ENCODE results near the gene KIAA0586.
A peak's percentile ranks its signal among the peaks of the same experiment; 100 is the strongest.

The KIAA0586 gene

DNA sequence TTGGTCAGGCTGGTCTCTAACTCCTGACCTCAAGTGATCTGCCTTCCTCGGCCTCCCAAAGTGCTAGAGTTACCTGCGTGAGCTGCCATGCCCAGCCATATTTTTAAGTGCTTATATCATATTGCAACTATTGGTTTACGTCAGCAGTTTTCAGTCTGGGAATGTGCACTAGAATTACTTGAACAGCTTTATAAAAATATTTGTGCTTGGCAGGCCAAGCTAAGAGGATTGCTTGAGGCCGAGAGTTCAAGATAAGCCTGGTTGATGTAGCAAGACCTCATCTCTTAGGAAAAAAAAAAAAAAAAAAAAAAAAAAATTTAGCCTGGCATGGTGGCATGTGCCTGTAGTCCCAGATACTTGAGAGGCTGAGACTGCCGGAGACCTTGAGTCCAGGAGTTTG is 17.1 kb downstream of the KIAA0586 start:
- DNase-seq, result no peak
- TF ChIP-seq, protein P1, sequence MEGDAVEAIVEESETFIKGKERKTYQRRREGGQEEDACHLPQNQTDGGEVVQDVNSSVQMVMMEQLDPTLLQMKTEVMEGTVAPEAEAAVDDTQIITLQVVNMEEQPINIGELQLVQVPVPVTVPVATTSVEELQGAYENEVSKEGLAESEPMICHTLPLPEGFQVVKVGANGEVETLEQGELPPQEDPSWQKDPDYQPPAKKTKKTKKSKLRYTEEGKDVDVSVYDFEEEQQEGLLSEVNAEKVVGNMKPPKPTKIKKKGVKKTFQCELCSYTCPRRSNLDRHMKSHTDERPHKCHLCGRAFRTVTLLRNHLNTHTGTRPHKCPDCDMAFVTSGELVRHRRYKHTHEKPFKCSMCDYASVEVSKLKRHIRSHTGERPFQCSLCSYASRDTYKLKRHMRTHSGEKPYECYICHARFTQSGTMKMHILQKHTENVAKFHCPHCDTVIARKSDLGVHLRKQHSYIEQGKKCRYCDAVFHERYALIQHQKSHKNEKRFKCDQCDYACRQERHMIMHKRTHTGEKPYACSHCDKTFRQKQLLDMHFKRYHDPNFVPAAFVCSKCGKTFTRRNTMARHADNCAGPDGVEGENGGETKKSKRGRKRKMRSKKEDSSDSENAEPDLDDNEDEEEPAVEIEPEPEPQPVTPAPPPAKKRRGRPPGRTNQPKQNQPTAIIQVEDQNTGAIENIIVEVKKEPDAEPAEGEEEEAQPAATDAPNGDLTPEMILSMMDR (IDR thresholded peaks at IDR 0.05; ENCODE audit: low read depth, low read length, missing control alignments), result no peak
- Histone ChIP-seq H3K27me3 (replicated peaks) (no peaks in the 10 kb centered on the region), H3K4me3 (ENCODE audit: low read depth, low read length) (no peak overlapping the region), H3K27ac (no peak overlapping the region), H3K36me3 (replicated peaks) (peaks cover 5% of the 10 kb centered on the region)
- in situ Hi-C loops (cut with HindIII; ENCODE audit: low pct_ligation_motif_present, low sequenced_read_pairs), result no loop called here

DNA sequence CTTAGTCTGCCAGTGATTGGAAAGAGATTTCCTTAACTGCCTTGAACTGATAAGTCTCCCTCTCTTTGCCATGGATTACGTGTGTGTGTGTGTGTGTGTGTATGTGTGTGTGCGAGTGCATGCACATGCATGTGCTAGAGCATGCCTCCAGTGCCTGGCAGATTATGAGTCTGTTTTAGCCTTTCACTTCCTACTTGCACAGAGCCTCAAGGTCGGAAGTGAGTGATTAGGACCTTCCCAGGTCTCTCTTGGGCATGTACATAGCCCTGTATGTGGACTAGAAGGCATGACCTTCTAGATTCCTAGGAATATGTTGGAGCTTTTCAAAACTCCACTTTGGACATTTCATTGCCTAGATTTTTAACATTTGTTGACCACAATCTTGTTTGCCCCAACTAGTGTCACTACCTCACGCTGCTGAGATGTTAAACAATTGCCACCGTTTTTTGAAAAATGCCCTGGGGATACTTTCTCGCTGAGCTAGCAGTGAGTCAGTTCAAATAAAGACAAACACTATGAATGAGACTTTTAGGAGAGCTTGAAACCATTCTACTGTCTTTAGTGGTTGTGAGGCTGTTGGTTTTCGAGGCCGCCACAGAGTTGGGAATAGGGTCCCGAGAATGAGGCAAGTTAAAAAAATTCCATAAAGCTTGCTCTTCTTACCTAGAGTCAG is 28.2 kb downstream of the KIAA0586 start:
- Histone ChIP-seq H3K27ac (no peak overlapping the region), H3K4me3 (ENCODE audit: low read depth, low read length) (no peak overlapping the region), H3K36me3 (replicated peaks) (peaks cover 5% of the 10 kb centered on the region), H3K27me3 (replicated peaks) (no peaks in the 10 kb centered on the region)
- TF ChIP-seq, protein P1 (IDR thresholded peaks at IDR 0.05; ENCODE audit: low read depth, low read length, missing control alignments), result no peak
- DNase-seq, result peak; percentile 15
- in situ Hi-C loops (cut with HindIII; ENCODE audit: low pct_ligation_motif_present, low sequenced_read_pairs), result no loop called here

DNA sequence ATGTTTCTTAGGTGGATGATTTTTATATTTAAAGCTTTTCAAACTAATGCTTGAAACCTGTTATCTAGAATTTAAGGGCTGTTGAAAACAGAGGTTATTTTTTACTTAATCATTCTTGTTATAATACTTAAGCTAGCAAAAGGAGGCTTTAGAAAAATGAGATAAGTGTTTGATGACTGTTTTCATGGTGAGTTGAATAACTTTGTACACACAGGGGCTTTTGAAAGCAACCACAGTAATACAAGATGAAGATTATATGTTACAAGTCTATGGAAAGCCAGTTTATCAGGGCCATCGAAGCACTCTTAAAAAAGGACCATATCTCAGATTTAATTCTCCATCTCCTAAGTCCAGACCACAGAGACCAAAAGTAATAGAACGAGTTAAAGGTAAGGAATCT is 33.3 kb downstream of the KIAA0586 start:
- TF ChIP-seq, protein P1 (IDR thresholded peaks at IDR 0.05; ENCODE audit: low read depth, low read length, missing control alignments), result no peak
- no peak overlapping the region for H3K27ac ChIP-seq
- no peaks in the 10 kb centered on the region for H3K27me3 ChIP-seq (replicated peaks)
- no peak overlapping the region for H3K4me3 ChIP-seq (ENCODE audit: low read depth, low read length)
- DNase-seq, result no peak
- in situ Hi-C loops (cut with HindIII; ENCODE audit: low pct_ligation_motif_present, low sequenced_read_pairs), result no loop called here
- H3K36me3 ChIP-seq (replicated peaks), result peaks cover 2% of the 10 kb centered on the region

DNA sequence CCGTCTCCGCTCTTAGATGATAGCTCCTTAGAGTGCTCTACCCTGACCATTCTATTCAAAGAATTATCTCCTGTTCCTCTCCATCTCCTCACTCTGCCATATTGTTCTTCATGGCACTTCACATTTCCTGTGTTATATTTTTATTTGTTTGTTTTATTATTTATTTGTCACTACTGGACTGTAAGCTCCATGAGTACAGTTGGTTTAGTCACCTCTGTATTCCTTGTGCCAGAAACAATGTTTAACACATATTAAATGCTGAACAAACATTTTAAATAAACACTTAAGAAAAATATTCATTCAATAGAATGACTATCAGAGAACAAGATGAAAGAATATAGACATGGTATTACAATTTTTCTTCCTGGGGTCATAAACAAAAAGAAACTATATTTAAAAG is 35.6 kb downstream of the KIAA0586 start:
- no peaks in the 10 kb centered on the region for H3K27me3 ChIP-seq (replicated peaks)
- no peak overlapping the region for H3K4me3 ChIP-seq (ENCODE audit: low read depth, low read length)
- in situ Hi-C loops (cut with HindIII; ENCODE audit: low pct_ligation_motif_present, low sequenced_read_pairs), result no loop called here
- TF ChIP-seq, protein P1 (IDR thresholded peaks at IDR 0.05; ENCODE audit: low read depth, low read length, missing control alignments), result no peak
- peaks cover 5% of the 10 kb centered on the region for H3K36me3 ChIP-seq (replicated peaks)
- no peak overlapping the region for H3K27ac ChIP-seq
- no peak for DNase-seq

DNA sequence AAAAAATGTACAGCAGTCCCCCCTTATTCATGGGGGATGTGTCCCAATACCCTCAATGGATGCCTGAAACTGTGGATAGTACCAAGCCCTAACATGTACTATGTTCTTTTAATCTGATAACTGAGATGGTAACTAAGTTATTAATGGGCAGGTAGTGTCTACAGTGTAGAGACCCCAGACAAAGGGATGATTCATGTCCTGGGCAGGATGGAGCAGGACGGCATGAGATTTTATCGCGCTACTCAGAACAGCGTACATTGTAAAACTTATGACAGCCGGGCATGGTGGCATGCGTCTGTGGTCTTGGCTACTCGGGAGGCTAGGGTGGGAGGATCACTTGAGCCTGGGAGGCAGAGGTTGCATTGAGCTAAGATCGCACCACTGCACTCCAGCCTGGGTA is 37.1 kb downstream of the KIAA0586 start:
- Histone ChIP-seq H3K27ac (no peak overlapping the region), H3K36me3 (replicated peaks) (peaks cover 11% of the 10 kb centered on the region), H3K27me3 (replicated peaks) (no peaks in the 10 kb centered on the region), H3K4me3 (ENCODE audit: low read depth, low read length) (no peak overlapping the region)
- in situ Hi-C loops (cut with HindIII; ENCODE audit: low pct_ligation_motif_present, low sequenced_read_pairs), result no loop called here
- no peak for DNase-seq
- TF ChIP-seq, protein P1 (IDR thresholded peaks at IDR 0.05; ENCODE audit: low read depth, low read length, missing control alignments), result no peak

DNA sequence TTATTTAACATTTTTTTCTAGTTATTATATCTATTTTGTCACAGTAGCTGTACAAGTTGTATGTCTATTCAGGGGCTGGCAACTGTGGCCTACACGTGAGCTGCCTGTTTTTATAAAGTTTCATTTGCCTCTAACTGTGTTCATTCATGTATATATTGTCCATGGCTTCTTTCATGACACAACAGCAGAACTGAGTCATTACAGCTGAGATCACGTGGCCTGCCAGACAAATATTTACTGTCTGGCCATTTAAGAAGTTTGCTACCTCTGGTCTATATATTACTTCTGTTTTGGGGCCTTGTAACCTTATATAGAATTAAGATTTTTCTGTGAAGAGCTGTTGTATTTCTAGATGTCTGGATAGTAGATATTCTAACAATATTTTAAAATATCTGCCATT is 37.9 kb downstream of the KIAA0586 start:
- H3K36me3 ChIP-seq (replicated peaks), result peaks cover 11% of the 10 kb centered on the region
- in situ Hi-C loops (cut with HindIII; ENCODE audit: low pct_ligation_motif_present, low sequenced_read_pairs), result no loop called here

More for the DNA sequence above, 37.9 kb downstream of the KIAA0586 start:
- H3K27ac ChIP-seq, result no peak overlapping the region
- H3K27me3 ChIP-seq (replicated peaks), result no peaks in the 10 kb centered on the region
- H3K4me3 ChIP-seq (ENCODE audit: low read depth, low read length), result no peak overlapping the region
- peak; percentile 51 for DNase-seq
- TF ChIP-seq, protein P1 (IDR thresholded peaks at IDR 0.05; ENCODE audit: low read depth, low read length, missing control alignments), result no peak
